Hippocampal formation (tissue), 2 donors: Measurements from ENCODE around the gene CYSLTR2.
A peak's percentile ranks its signal among the peaks of the same experiment; 100 is the strongest.

ENCODE experiments used
- DNase-seq, 2 donors: peaks; one replicate each; lab custom pipeline; 2025; lab: John Stamatoyannopoulos, UW

Gene CYSLTR2, protein sequence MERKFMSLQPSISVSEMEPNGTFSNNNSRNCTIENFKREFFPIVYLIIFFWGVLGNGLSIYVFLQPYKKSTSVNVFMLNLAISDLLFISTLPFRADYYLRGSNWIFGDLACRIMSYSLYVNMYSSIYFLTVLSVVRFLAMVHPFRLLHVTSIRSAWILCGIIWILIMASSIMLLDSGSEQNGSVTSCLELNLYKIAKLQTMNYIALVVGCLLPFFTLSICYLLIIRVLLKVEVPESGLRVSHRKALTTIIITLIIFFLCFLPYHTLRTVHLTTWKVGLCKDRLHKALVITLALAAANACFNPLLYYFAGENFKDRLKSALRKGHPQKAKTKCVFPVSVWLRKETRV

GRCh38 chr13:48653472-48653939 lies at the start of gene CYSLTR2:
Gene CYSLTR2, plus strand, starts transcription at chr13:48653929. Its CDS starts 52,889 bp downstream, at chr13:48706818.
- no peak for DNase-seq

DNA sequence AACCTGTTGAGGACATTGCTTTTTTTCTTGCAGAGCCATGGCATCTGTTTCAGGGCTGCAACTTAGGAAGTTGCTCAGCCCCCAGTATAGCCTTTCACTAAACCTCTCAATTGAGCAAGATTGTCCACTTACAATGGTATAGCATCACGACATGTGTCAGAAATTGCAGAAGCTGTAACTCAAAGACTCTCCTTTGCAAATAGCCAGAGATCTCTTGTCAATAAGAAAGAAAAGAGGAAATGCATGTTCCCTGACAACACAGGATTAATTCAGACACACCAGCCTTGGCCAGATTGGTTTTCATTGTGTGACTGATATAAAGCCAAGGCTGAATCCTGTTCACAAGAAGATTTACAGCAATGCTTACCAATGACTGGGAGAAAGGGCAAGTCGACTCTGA lies 38.7 kb upstream of the CYSLTR2 start:
- DNase-seq, result no peak

DNA sequence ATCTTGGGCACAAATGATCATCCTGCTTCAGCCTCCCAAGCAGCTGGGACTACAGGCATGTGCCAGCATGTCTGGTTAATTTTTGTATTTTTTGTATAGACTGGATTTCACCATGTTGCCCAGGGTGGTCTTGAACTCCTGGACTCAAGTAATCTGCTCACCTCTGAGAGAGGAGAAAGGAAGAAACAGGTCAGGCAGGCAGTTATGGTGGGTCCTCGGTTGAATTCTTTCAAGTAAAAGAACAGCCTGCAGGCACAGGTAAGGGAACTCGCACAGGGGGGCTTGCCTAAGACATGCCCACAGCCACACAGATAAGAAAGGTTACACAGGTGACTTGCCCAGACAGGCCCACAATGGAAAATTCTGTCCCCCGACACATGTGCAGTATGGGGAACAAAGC lies 34.8 kb upstream of the CYSLTR2 start:
- DNase-seq, result no peak

GRCh38 chr13:48621056-48621455 lies 32.7 kb upstream of the CYSLTR2 start:
- no peak for DNase-seq

DNA sequence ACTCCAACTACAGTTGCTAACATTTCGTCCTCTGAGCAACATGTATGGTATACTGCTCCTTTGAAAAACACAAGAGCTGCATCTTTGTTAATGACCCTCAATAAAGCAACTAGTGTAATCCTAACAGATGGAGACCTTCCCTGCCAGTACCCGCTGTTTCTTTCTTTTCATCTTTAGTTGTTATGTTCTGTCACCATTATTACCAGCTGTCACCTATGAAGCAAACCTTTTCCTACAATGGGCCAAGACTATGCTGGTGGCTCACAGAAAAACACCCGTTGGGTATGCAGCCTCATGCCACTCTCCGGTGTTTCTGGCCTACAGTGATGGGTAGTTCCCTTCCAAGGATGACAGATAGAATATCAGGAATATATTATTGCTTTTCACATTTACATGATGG lies 29.7 kb upstream of the CYSLTR2 start:
- DNase-seq, result no peak

GRCh38 chr13:48624858-48625257 lies 28.9 kb upstream of the CYSLTR2 start:
- peak in 1 of 2 donors; percentile 5 for DNase-seq

DNA sequence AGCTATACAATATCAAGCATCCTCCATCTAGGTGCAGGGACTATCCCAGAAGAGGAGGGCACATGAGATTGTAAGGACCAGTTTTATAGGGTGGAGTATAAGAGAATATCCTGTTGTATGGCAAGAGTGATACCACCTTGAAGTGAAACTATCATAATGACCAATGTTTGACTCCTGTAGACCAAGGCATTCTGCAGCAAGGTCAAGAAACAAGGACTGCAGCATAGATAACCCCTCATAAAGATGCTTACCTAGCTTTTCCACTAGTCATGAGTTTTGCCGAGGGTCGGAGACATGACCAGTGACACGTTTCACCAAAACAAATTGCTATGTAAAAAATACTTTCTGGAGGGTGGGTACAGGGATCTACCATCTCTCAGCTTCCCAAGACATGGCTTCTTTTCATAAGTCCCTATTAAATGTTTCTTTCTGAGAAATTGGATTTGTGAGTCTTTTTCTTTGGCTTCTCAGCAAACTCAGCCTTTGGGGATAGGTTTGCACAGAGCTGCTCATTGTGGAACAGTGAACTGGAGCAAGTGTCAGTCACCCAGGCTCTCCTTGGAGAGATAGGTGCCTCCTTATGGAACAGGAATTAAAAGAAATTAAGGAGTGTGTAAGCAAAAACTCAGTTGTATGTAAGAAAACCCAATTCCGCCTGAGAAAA lies 28.2 kb upstream of the CYSLTR2 start:
- no peak for DNase-seq

DNA sequence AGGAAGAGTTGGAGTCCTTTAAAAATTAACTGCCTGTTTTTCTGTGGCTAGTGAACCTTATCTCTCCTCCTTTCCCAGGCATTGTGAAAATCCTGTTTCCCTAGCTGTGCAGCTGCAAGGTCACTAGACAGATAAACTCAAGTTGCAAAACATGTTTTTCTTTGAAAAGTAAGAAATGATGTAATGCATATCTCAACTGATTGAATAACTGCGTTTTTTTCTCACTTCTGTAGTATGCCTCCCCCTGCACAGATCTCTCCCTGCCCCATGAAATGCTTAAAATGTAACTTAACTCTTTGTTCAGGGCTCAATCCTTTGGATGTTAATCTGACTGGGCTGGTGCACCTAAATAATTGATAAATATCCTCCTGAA lies 27.7 kb upstream of the CYSLTR2 start:
- DNase-seq, result no peak

GRCh38 chr13:48626726-48627451 lies 26.8 kb upstream of the CYSLTR2 start:
- no peak for DNase-seq

DNA sequence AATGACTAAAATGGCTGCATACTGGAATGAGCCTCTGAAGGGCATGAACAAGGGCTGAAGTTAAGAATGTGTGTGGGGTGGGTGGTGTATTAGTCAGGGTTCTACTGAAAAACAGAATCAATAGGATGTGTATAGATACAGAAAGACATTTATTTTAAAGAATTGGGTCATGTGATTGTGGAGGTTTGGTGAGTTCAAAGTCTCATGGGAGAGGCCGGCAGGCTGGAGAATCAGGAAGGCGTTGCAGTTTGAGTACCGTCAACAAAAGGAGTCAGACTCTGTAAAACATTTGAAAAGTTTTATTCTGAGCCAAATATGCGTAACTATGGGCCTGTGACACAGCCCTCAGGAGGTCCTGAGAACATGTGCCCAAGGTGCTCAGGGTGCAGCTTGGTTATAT lies 24.5 kb upstream of the CYSLTR2 start:
- no peak for DNase-seq

GRCh38 chr13:48630291-48630690 lies 23.4 kb upstream of the CYSLTR2 start:
- DNase-seq, result no peak

GRCh38 chr13:48630773-48631172 lies 23.0 kb upstream of the CYSLTR2 start:
- DNase-seq, result no peak

GRCh38 chr13:48631441-48631840 lies 22.3 kb upstream of the CYSLTR2 start:
- no peak for DNase-seq

DNA sequence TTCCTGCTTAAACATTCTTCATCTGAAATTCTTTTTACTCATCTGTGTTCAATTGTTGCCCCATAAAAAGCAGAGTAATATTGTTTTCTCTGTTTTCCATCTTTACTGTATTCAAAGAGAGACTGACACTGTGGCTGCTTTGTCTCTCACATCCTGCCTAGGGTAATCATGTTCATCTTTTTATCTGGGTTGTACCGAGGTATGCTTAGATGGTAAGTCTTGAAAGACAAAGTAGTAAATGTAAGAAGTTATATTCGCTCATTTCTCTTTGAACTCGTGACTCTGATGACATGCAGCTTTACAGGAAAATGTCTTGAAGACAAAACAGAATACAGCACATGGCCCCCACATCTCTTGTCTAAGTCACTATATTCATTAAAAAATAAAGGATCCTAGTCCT lies 20.0 kb upstream of the CYSLTR2 start:
- DNase-seq, result no peak

DNA sequence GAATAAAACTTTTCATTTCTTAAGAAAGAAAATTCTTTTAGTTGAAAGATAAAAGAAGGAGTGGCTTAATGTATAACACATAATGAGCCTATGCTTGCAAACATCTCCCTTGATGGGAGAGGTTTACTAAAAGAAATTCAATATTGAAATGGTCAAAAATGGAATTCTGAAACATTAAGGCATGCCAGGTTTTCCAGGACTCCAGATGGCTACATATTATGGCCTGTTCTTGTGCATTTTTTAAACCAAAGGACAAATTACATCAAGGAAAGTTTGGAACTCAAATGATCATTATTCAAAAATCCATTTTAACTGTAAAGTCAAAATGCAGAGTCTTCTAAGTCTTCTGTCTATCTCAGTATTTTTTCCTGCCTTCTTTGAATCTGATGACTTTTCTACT lies 19.1 kb upstream of the CYSLTR2 start:
- DNase-seq, result no peak

DNA sequence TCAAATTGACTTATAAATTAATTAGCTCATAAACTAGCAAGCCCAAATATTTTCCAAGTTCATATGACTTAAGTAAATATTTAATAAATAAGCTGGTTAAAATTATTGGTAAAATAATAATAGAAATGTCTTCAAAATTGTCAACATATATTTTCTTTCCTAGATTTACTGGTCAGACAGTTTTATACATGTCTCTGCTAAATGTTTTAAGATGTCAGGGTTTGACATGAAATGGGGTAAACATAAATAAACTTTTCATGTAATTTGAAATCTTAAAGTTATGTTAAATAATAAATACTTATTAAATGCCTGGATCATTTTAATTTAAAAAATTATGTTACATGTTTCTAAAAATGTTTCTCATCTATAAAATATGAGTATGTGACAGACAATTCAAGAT lies 18.3 kb upstream of the CYSLTR2 start:
- DNase-seq, result no peak

DNA sequence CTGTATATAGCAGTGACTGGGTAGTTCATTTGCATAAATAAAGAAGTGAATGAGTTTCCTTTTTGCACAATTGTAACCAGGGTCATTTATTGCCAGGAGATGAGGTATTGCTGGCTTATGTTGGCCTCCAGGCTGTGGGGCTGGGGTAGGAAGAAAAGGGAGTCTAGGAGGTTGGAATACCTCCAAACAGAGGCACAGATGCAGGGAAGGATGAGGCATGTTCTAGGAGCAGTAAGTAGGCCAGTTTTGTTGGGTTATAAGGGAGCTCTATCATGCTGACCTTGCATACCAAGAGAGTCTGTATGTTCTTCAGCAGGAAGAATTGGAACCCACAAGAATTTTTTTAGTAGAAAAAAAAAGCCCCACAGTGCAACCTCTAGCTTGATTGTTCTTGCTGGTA lies 17.2 kb upstream of the CYSLTR2 start:
- no peak for DNase-seq

DNA sequence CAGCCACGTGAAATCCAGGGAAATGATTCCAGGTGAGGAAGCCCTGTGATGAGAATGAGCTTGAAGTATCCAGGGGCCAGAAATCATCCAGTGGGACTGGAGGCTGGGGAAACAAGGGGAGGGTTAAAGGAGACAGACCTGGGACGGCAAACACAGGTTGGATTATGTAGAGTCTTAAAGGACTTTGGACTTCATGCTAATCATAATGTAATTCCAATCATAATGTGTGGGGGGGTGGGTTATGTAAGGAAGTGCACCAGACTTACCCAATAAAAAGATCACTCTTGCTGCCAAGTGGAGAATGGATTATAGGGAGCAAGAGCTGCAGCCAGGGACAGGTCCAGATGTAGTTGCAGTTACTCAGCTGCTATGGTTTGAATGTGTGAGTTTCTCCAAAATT lies 16.1 kb upstream of the CYSLTR2 start:
- DNase-seq, result no peak

GRCh38 chr13:48640767-48641166 lies 13.0 kb upstream of the CYSLTR2 start:
- DNase-seq, result no peak

- no peak for DNase-seq
Observed at GRCh38 chr13:48641404-48641803, 12.3 kb upstream of the CYSLTR2 start.

DNA sequence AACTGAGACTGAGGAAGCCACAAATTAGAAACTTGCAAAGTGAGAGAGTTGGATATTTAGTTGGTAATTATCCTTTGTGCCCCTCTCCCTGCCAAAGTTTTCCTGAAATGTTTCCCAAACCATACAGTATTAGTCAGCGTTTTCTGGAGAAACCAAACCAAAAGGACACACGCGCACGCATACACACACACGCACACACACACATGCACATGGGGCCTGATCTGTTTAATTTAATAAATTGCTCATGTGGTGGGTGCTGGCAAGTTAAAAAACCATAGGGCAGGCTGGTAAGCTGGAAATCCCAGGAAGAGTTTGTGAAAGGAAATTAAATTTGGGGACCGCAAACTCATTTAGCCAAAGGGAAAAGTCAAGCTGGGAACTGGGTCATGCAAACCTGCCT lies 11.7 kb upstream of the CYSLTR2 start:
- no peak for DNase-seq

GRCh38 chr13:48643159-48643558 lies 10.6 kb upstream of the CYSLTR2 start:
- DNase-seq, result no peak

- DNase-seq, result no peak
Observed at GRCh38 chr13:48644141-48644540, 9.6 kb upstream of the CYSLTR2 start.
